ENCODE data around the gene DIP2A. TPM values are rescaled to one million over a fixed set of nuclear protein-coding genes. Genes with fewer than 3 reads are reported as not detected.

Gene DIP2A
- total RNA-seq, 5 donors from 2014 or later (not counting 1 experiment from before 2014, with no cell fraction given), result 113 to 132 (median 128) TPM

DNA sequence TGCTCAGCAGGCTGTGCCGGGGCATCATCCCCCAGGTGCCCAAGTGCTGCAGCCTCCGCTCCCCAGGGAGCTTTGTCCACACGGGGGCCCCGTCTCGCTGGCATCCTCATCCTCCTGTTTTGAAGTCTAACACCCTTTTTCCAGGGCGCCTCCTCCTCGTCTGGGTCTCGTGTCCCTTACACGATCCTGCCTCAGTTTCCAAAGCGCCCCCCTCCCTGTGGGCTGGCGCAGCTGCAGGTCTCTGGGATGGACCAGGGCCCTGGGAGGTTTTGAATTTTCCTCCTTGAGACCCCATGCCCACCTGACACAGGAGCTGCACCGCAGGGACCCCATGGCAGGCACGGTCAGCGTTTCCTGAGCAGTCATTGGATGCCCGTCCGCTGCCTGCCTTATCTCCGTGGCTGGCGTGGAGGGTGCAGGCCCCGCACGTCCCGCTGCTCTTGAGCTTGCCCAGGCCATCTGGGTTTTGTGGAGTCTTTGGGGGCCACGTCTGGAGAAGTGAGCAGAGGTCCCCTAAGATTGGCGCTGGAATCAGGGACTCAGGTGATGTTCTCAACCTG is 37.4 kb upstream of the DIP2A start:
- no peak overlapping the region for H3K27ac Mint-ChIP-seq
- no peak overlapping the region for H3K4me3 ChIP-seq (ENCODE audit: control insufficient read depth in 1 of 2, extremely low read depth in 1 of 2, low read length in 1 of 2)
- H3K9me3 Mint-ChIP-seq, result no peaks in the 10 kb centered on the region
- H3K27ac ChIP-seq (ENCODE audit: low read length), result no peak overlapping the region
- no peak overlapping the region for H3K4me3 Mint-ChIP-seq
- ATAC-seq (replicated peaks in 1 of 4), result no peak
- peaks cover 14 to 41% of the 10 kb centered on the region in 2 experiments for H3K4me1 ChIP-seq (ENCODE audit: control insufficient read depth in 1 of 2, extremely low read depth in 1 of 2, insufficient read depth in 2 of 2, low read length in 2 of 2)
- H3K27me3 Mint-ChIP-seq, result no peaks in the 10 kb centered on the region
- CTCF ChIA-PET, result no interaction called here
- 97% methylated on average over 19 of the region's 23 CpGs for WGBS (ENCODE audit: insufficient coverage)
- POLR2A ChIA-PET, result no interaction called here
- H3K9me3 ChIP-seq, result no peaks in the 10 kb centered on the region
- peaks cover 35% of the 10 kb centered on the region for H3K36me3 Mint-ChIP-seq
- H3K27me3 ChIP-seq (replicated peaks in 1 of 2; ENCODE audit: control insufficient read depth in 2 of 2, extremely low read depth in 1 of 2, insufficient read depth in 2 of 2, low read length in 1 of 2), result no peaks in the 10 kb centered on the region
- peaks cover 20 to 22% (median 21%) of the 10 kb centered on the region in 3 donors for H3K4me1 Mint-ChIP-seq
- DNase-seq, result no peak
- H3K36me3 ChIP-seq (ENCODE audit: control insufficient read depth in 2 of 2, extremely low read depth in 1 of 2, insufficient read depth in 1 of 2, low read length in 1 of 2), result peaks cover 13 to 21% of the 10 kb centered on the region in 2 donors

DNA sequence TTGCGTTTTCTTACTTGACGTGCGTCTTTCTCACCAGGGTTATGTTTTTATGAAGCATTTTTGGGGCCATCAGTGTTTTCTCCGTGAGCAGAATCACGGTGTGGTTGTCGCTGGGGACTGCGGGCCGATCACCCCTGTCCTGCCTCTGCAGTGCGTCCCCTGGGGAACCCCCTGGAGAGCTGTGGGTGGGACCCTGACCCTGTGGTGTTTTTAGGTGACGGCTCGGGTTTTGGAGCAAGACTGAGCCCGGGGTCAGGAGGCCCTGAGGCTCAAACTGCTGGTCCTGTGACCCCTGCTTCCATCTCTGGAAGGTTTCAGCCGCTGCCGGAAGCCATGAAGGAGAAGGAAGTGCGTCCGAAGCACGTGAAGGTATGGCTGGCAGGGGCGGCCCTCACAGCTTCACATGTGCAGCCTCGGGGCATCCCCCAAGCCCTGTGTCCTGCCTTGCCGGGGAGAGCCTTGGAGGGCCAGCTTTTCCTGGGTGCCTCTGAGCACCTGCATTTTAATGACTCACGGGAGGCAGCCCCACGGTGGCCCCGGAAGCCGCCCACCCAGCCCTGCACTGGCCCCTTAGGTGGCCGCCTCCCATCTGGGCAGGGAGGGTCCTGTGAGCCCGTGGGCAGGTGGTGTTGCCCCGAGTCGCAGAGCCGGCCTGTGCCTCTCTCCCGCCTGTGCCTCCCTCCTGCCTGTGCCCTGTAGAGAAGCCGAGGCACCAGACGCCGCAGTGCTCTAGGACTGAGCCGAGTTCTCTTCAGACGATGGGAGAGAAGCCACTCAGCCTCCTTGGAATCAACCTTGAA is 36.7 kb upstream of the DIP2A start:
- Mint-ChIP-seq H3K27ac (no peak overlapping the region), H3K36me3 (peaks cover 35% of the 10 kb centered on the region), H3K9me3 (no peaks in the 10 kb centered on the region), H3K4me3 (no peak overlapping the region), H3K27me3 (no peaks in the 10 kb centered on the region), H3K4me1 (peaks cover 20 to 22% (median 21%) of the 10 kb centered on the region in 3 donors)
- WGBS (ENCODE audit: insufficient coverage), result 95% methylated on average over 34 of the region's 35 CpGs
- ChIA-PET POLR2A (no interaction called here), CTCF (no interaction called here)
- H3K9me3 ChIP-seq, result no peaks in the 10 kb centered on the region
- no peak overlapping the region for H3K4me3 ChIP-seq (ENCODE audit: control insufficient read depth in 1 of 2, extremely low read depth in 1 of 2, low read length in 1 of 2)
- H3K27ac ChIP-seq (ENCODE audit: low read length), result no peak overlapping the region
- peaks cover 14 to 48% of the 10 kb centered on the region in 2 experiments for H3K4me1 ChIP-seq (ENCODE audit: control insufficient read depth in 1 of 2, extremely low read depth in 1 of 2, insufficient read depth in 2 of 2, low read length in 2 of 2)
- no peak for DNase-seq
- no peak for ATAC-seq (replicated peaks in 1 of 4)
- no peaks in the 10 kb centered on the region for H3K27me3 ChIP-seq (replicated peaks in 1 of 2; ENCODE audit: control insufficient read depth in 2 of 2, extremely low read depth in 1 of 2, insufficient read depth in 2 of 2, low read length in 1 of 2)
- peaks cover 6 to 23% of the 10 kb centered on the region in 2 donors for H3K36me3 ChIP-seq (ENCODE audit: control insufficient read depth in 2 of 2, extremely low read depth in 1 of 2, insufficient read depth in 1 of 2, low read length in 1 of 2)

DNA sequence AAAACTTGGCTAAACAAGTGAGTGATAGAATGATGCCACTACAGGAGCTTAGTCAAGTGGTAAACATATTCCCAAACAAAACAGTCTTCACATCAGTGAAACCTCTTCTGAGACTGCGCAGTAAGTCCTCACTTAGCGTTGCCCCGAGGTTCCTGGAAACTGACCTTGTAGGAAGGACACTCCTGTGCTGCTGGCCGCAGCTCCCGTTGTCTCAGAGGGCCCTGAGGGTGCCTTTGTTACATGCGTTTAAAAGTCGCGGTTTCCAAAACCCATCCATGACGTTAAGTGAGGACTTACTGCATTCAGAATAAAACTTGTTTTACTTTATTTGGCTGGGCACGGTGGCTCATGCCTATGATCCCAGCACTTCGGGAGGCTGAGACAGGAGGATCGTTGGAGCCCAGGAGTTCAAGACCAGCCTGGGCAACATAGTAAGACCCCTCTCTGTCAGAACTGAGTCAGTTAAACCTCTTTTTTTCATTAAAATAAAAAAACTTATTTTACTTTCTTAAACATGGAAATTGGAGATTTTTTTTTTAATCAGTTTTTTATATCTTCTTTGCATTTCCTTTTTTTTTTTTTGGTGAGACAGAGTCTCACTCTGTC is 36.0 kb upstream of the DIP2A start:
- Mint-ChIP-seq H3K4me1 (peaks cover 20 to 22% (median 21%) of the 10 kb centered on the region in 3 donors), H3K9me3 (no peaks in the 10 kb centered on the region), H3K27ac (peak overlapping the region; percentile 66 to 87), H3K4me3 (peak overlapping the region in 1 of 3 donors; percentile 32), H3K27me3 (no peaks in the 10 kb centered on the region), H3K36me3 (peaks cover 36% of the 10 kb centered on the region)
- H3K4me3 ChIP-seq (ENCODE audit: control insufficient read depth in 1 of 2, extremely low read depth in 1 of 2, low read length in 1 of 2), result no peak overlapping the region
- H3K27me3 ChIP-seq (replicated peaks in 1 of 2; ENCODE audit: control insufficient read depth in 2 of 2, extremely low read depth in 1 of 2, insufficient read depth in 2 of 2, low read length in 1 of 2), result no peaks in the 10 kb centered on the region
- DNase-seq (no peak), ATAC-seq (replicated peaks in 1 of 4) (no peak)
- ChIA-PET POLR2A (no interaction called here), CTCF (interaction anchor here in 1 of 2 donors (0.6 kb wide), 1 partner anchor 9 kb away, joined by 4 read pairs; no protein-coding TSS in a partner anchor)
- H3K9me3 ChIP-seq, result no peaks in the 10 kb centered on the region
- peak overlapping the region; percentile 46 for H3K27ac ChIP-seq (ENCODE audit: low read length)
- H3K4me1 ChIP-seq (ENCODE audit: control insufficient read depth in 1 of 2, extremely low read depth in 1 of 2, insufficient read depth in 2 of 2, low read length in 2 of 2), result peaks cover 14 to 49% of the 10 kb centered on the region in 2 experiments
- WGBS (ENCODE audit: insufficient coverage), result 98% methylated on average over 8 of the region's 12 CpGs
- peaks cover 6 to 25% of the 10 kb centered on the region in 2 donors for H3K36me3 ChIP-seq (ENCODE audit: control insufficient read depth in 2 of 2, extremely low read depth in 1 of 2, insufficient read depth in 1 of 2, low read length in 1 of 2)

DNA sequence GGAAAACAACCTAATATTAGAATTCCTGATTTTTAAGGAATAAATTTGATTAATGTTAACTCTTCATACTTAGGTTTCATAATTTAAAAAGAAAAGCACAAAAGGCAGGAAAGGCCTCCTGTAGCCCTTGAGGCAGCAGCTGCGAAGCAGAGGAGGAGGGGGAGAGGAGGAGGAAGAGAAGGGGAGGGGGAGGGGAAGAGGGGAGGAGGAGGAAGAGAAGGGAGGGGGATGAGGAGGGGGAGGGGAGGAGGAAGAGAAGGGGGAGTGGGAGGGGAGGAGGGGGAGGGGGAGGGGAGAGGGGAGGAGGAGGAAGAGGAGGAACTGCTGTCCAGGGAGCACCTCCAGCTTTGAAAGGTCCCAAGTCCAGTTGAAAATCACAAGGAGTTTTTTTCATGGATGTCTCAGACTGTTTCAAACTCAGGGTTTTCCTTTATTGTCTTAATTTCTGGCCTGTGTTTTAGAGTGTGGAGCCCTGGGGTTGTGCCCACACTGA is 35.1 kb upstream of the DIP2A start:
- WGBS (ENCODE audit: insufficient coverage), result no CpG with 5 or more reads among the region's 1 CpG
- Mint-ChIP-seq H3K27me3 (no peaks in the 10 kb centered on the region), H3K36me3 (peaks cover 31% of the 10 kb centered on the region), H3K4me3 (peak overlapping the region in 2 of 3 donors; percentile 64 to 72), H3K9me3 (no peaks in the 10 kb centered on the region), H3K27ac (peak overlapping the region; percentile 92 to 94), H3K4me1 (peaks cover 20 to 22% (median 21%) of the 10 kb centered on the region in 3 donors)
- H3K4me1 ChIP-seq (ENCODE audit: control insufficient read depth in 1 of 2, extremely low read depth in 1 of 2, insufficient read depth in 2 of 2, low read length in 2 of 2), result peaks cover 14 to 49% of the 10 kb centered on the region in 2 experiments
- peak overlapping the region; percentile 80 for H3K27ac ChIP-seq (ENCODE audit: low read length)
- H3K9me3 ChIP-seq, result no peaks in the 10 kb centered on the region
- ChIA-PET CTCF (no interaction called here), POLR2A (no interaction called here)
- ATAC-seq (replicated peaks in 1 of 4), result no peak
- peak overlapping the region; percentile 5 to 18 for H3K4me3 ChIP-seq (ENCODE audit: control insufficient read depth in 1 of 2, extremely low read depth in 1 of 2, low read length in 1 of 2)
- DNase-seq, result no peak
- H3K36me3 ChIP-seq (ENCODE audit: control insufficient read depth in 2 of 2, extremely low read depth in 1 of 2, insufficient read depth in 1 of 2, low read length in 1 of 2), result peaks cover 4 to 27% of the 10 kb centered on the region in 2 donors
- no peaks in the 10 kb centered on the region for H3K27me3 ChIP-seq (replicated peaks in 1 of 2; ENCODE audit: control insufficient read depth in 2 of 2, extremely low read depth in 1 of 2, insufficient read depth in 2 of 2, low read length in 1 of 2)

GRCh38 chr21:46424039-46424591 is 34.6 kb upstream of the DIP2A start:
- peaks cover 26% of the 10 kb centered on the region for H3K36me3 Mint-ChIP-seq
- H3K27ac Mint-ChIP-seq, result peak overlapping the region; percentile 92 to 94
- Histone ChIP-seq H3K4me1 (ENCODE audit: control insufficient read depth in 1 of 2, extremely low read depth in 1 of 2, insufficient read depth in 2 of 2, low read length in 2 of 2) (peaks cover 14 to 49% of the 10 kb centered on the region in 2 experiments), H3K27ac (ENCODE audit: low read length) (peak overlapping the region; percentile 80), H3K27me3 (replicated peaks in 1 of 2; ENCODE audit: control insufficient read depth in 2 of 2, extremely low read depth in 1 of 2, insufficient read depth in 2 of 2, low read length in 1 of 2) (no peaks in the 10 kb centered on the region), H3K9me3 (no peaks in the 10 kb centered on the region), H3K4me3 (ENCODE audit: control insufficient read depth in 1 of 2, extremely low read depth in 1 of 2, low read length in 1 of 2) (peak overlapping the region; percentile 5 to 18), H3K36me3 (ENCODE audit: control insufficient read depth in 2 of 2, extremely low read depth in 1 of 2, insufficient read depth in 1 of 2, low read length in 1 of 2) (peaks cover 6 to 25% of the 10 kb centered on the region in 2 donors)
- DNase-seq (peak in 30 of 35 experiments; percentile 6 to 62 (median 28)), ATAC-seq (replicated peaks in 1 of 4) (peak; percentile 43 to 62 (median 60))
- H3K4me1 Mint-ChIP-seq, result peaks cover 20 to 22% (median 21%) of the 10 kb centered on the region in 3 donors
- WGBS (ENCODE audit: insufficient coverage), result 41% methylated on average over 11 of the region's 17 CpGs
- no peaks in the 10 kb centered on the region for H3K9me3 Mint-ChIP-seq
- CTCF ChIA-PET, result no interaction called here
- POLR2A ChIA-PET, result no interaction called here
- no peaks in the 10 kb centered on the region for H3K27me3 Mint-ChIP-seq
- H3K4me3 Mint-ChIP-seq, result peak overlapping the region in 2 of 3 donors; percentile 64 to 72

GRCh38 chr21:46424621-46425020 is 34.1 kb upstream of the DIP2A start:
- ChIA-PET CTCF (no interaction called here), POLR2A (no interaction called here)
- ATAC-seq (replicated peaks in 1 of 4) (peak; percentile 54 to 62 (median 57)), DNase-seq (peak in 32 of 35 experiments; percentile 19 to 74 (median 52))
- peaks cover 14 to 49% of the 10 kb centered on the region in 2 experiments for H3K4me1 ChIP-seq (ENCODE audit: control insufficient read depth in 1 of 2, extremely low read depth in 1 of 2, insufficient read depth in 2 of 2, low read length in 2 of 2)
- Mint-ChIP-seq H3K36me3 (peaks cover 22% of the 10 kb centered on the region), H3K9me3 (no peaks in the 10 kb centered on the region), H3K27ac (peak overlapping the region; percentile 92 to 94), H3K4me1 (peaks cover 20 to 22% (median 21%) of the 10 kb centered on the region in 3 donors), H3K27me3 (no peaks in the 10 kb centered on the region), H3K4me3 (peak overlapping the region; percentile 64 to 73 (median 72))
- peaks cover 6 to 25% of the 10 kb centered on the region in 2 donors for H3K36me3 ChIP-seq (ENCODE audit: control insufficient read depth in 2 of 2, extremely low read depth in 1 of 2, insufficient read depth in 1 of 2, low read length in 1 of 2)
- H3K9me3 ChIP-seq, result no peaks in the 10 kb centered on the region
- no CpG with 5 or more reads among the region's 14 CpGs for WGBS (ENCODE audit: insufficient coverage)
- H3K4me3 ChIP-seq (ENCODE audit: control insufficient read depth in 1 of 2, extremely low read depth in 1 of 2, low read length in 1 of 2), result peak overlapping the region in 1 of 2 donors; percentile 37
- H3K27ac ChIP-seq (ENCODE audit: low read length), result peak overlapping the region; percentile 89
- no peaks in the 10 kb centered on the region for H3K27me3 ChIP-seq (replicated peaks in 1 of 2; ENCODE audit: control insufficient read depth in 2 of 2, extremely low read depth in 1 of 2, insufficient read depth in 2 of 2, low read length in 1 of 2)

Data from T-cell (primary cell).